ENCODE data around the gene ROCK2.

GRCh38 chr2:11368059-11368572 is 23.7 kb upstream of the ROCK2 start:
- TF ChIP-seq GATA3 (IDR thresholded peaks at IDR 0.05; ENCODE audit: low read depth, low read length) (no peak), GATA2 (IDR thresholded peaks at IDR 0.05; ENCODE audit: low read depth, low read length) (no peak)
